Endodermal cell (in vitro differentiated cells): ENCODE measurements around the gene CNNM4. TPM values are rescaled to one million over a fixed set of nuclear protein-coding genes. Genes with fewer than 3 reads are reported as not detected.

Experiments
- DNase-seq: peaks from one replicate; pipeline ENCODE4 v3.0.0-alpha.2; 2017
- H3K27ac ChIP-seq: 2 replicates; pipeline ENCODE4 v1.5.1; 2013; ENCODE audit warnings: mild to moderate bottlenecking, low read depth, low read length, moderate library complexity
- H3K27me3 ChIP-seq: 2 replicates; pipeline ENCODE4 v1.6.1; 2013; ENCODE audit warnings: mild to moderate bottlenecking, low read length, moderate library complexity; ENCODE audit not compliant: insufficient read depth, control insufficient read depth, poor library complexity, severe bottlenecking
- H3K36me3 ChIP-seq: 2 replicates; pipeline ENCODE4 v1.7.0; 2013; ENCODE audit warnings: mild to moderate bottlenecking, low read length, moderate library complexity; ENCODE audit not compliant: control insufficient read depth, insufficient read depth
- H3K4me1 ChIP-seq: one replicate; pipeline ENCODE4 v1.7.0; 2013; ENCODE audit warnings: low read length; ENCODE audit not compliant: control insufficient read depth, insufficient read depth
- H3K4me3 ChIP-seq: 2 replicates; pipeline ENCODE4 v1.5.1; 2013; ENCODE audit warnings: mild to moderate bottlenecking, low read length, moderate library complexity
- H3K9ac ChIP-seq: 2 replicates; pipeline ENCODE4 v1.6.1; 2013; ENCODE audit warnings: mild to moderate bottlenecking, low read length, moderate library complexity; ENCODE audit not compliant: poor library complexity, severe bottlenecking; ENCODE audit errors: extremely low read depth
- H3K9me3 ChIP-seq: 2 replicates; pipeline ENCODE4 v1.6.1; 2013; ENCODE audit warnings: mild to moderate bottlenecking, low read length, moderate library complexity; ENCODE audit not compliant: control insufficient read depth
- H3K27ac Mint-ChIP-seq: 2 replicates; pipeline ENCODE4 v1.8.0; 2020; ENCODE audit warnings: mixed read lengths
- H3K27me3 Mint-ChIP-seq: 2 replicates; pipeline ENCODE4 v1.8.0; 2021; ENCODE audit warnings: mild to moderate bottlenecking, mixed read lengths; ENCODE audit not compliant: insufficient read depth
- H3K36me3 Mint-ChIP-seq: 2 replicates; pipeline ENCODE4 v1.8.0; 2020; ENCODE audit warnings: low read depth, mixed read lengths
- H3K4me1 Mint-ChIP-seq: 2 replicates; pipeline ENCODE4 v1.8.0; 2020; ENCODE audit warnings: mixed read lengths
- H3K4me3 Mint-ChIP-seq: 2 replicates; pipeline ENCODE4 v1.8.0; 2020; ENCODE audit warnings: mild to moderate bottlenecking, moderate library complexity, mixed read lengths
- H3K9me3 Mint-ChIP-seq: 2 replicates; pipeline ENCODE4 v1.8.0; 2020; ENCODE audit warnings: mild to moderate bottlenecking, mixed read lengths
- CTCF ChIP-seq: fragments of 200-600 bp; sonication (generic); conservative IDR thresholded peaks from 2 replicates; pipeline ENCODE4 v1.5.0; 2021; ENCODE audit warnings: antibody characterized with exemption, mild to moderate bottlenecking
- WGBS, 2 experiments: methylation state at CpG; one replicate each; pipeline versions ENCODE4 v1.1.5 to v1.1.7; 2013; ENCODE audit warnings: missing lambda C conversion rate in 2 of 2, mixed read lengths in 1 of 2; ENCODE audit not compliant: insufficient coverage in 1 of 2, insufficient read length in 1 of 2; 5-methylcytosine and 5-hydroxymethylcytosine counted together
- microRNA-seq: library from miRNA; unstranded; fragments of <30 nt; microRNA quantifications from one replicate; pipeline ENCODE4 v1.2.0, GENCODE V29; 2020; ENCODE audit warnings: borderline microRNAs expressed
- total RNA-seq, 2 donors: library from RNA; stranded (reverse); fragmentation: NEBNext Ultra II Directional in 1 of 2; extraction: Animal tissue kit (Norgen Biotek cat#: 25700) in 1 of 2; gene quantifications; 2 replicates in 1 of 2; 3 replicates in 1 of 2; pipeline ENCODE4 v1.2.1, GENCODE V29; 2021

CNNM4 gene
- total RNA-seq, 2 donors from 2014 or later = 22.3 to 27.5 TPM

GRCh38 chr2:96860065-96861029 lies 99.6 kb downstream of the CNNM4 start:
- Histone ChIP-seq H3K36me3 (peaks cover 43% of the 10 kb centered on the region), H3K27me3 (no peaks in the 10 kb centered on the region), H3K27ac (no peak overlapping the region), H3K9me3 (no peaks in the 10 kb centered on the region), H3K4me1 (peaks cover 5% of the 10 kb centered on the region), H3K4me3 (no peak overlapping the region), H3K9ac (no peak overlapping the region)
- Mint-ChIP-seq H3K27ac (peak overlapping the region; percentile 33), H3K4me3 (no peak overlapping the region), H3K9me3 (no peaks in the 10 kb centered on the region), H3K36me3 (peaks cover 32% of the 10 kb centered on the region), H3K27me3 (no peaks in the 10 kb centered on the region), H3K4me1 (peaks cover 17% of the 10 kb centered on the region)
- peak; percentile 49 for DNase-seq
- TF ChIP-seq CTCF = no peak
- WGBS, 2 experiments = 91 to 93% methylated on average over 17 to 38 of the region's 38 CpGs

GRCh38 chr2:96861074-96861473 lies 100.4 kb downstream of the CNNM4 start:
- Histone ChIP-seq H3K27me3 (no peaks in the 10 kb centered on the region), H3K4me3 (no peak overlapping the region), H3K9me3 (no peaks in the 10 kb centered on the region), H3K27ac (no peak overlapping the region), H3K4me1 (peaks cover 5% of the 10 kb centered on the region), H3K9ac (no peak overlapping the region), H3K36me3 (peaks cover 50% of the 10 kb centered on the region)
- no peak overlapping the region for H3K27ac Mint-ChIP-seq
- no peak for TF ChIP-seq CTCF
- no peaks in the 10 kb centered on the region for H3K9me3 Mint-ChIP-seq
- peak; percentile 45 for DNase-seq
- H3K4me1 Mint-ChIP-seq = peaks cover 17% of the 10 kb centered on the region
- H3K27me3 Mint-ChIP-seq = no peaks in the 10 kb centered on the region
- H3K4me3 Mint-ChIP-seq = no peak overlapping the region
- 94 to 97% methylated on average over 7 to 17 of the region's 17 CpGs for WGBS, 2 experiments
- H3K36me3 Mint-ChIP-seq = peaks cover 38% of the 10 kb centered on the region

Small RNAs within 50 kb of the gene (microRNA-seq; reads per million reads assigned to microRNA genes)
- gene MIR3127 = 0.89 reads per million

Other genes starting within 250 kb of the CNNM4 start
- gene ARID5A, start 224.2 kb upstream of the CNNM4 start, total RNA-seq = 1 to 10 TPM; 1.8 to 3.5 TPM
- 10 to 100 TPM; 34.8 to 42.3 TPM for gene KANSL3, start 122.6 kb upstream of the CNNM4 start, total RNA-seq
- gene FER1L5, start 118.1 kb upstream of the CNNM4 start, total RNA-seq = 1 to 10 TPM in 1 of 2 donors, under 1 TPM in 1; 0.35 to 1.7 TPM
- 10 to 100 TPM; 24.4 to 30.4 TPM for gene LMAN2L, start 20.8 kb upstream of the CNNM4 start, total RNA-seq
- 10 to 100 TPM; 33.1 to 34.8 TPM for gene CNNM3, start 55.4 kb downstream of the CNNM4 start, total RNA-seq
- gene ANKRD23, start 83.1 kb downstream of the CNNM4 start, total RNA-seq = 1 to 10 TPM; 2.6 to 3.6 TPM
- 10 to 100 TPM; 14.6 to 16.7 TPM for gene ANKRD39, start 97.1 kb downstream of the CNNM4 start, total RNA-seq
- 10 to 100 TPM; 82.5 to 92.1 TPM for gene SEMA4C, start 109.2 kb downstream of the CNNM4 start, total RNA-seq
- gene FAM178B, start 225.7 kb downstream of the CNNM4 start, total RNA-seq = under 1 TPM in 1 of 2 donors, not detected in 1; 0.55 TPM